ENCODE results near the gene CDC42EP2. TPM values are rescaled to one million over a fixed set of nuclear protein-coding genes. Genes with fewer than 3 reads are reported as not detected.

The CDC42EP2 gene
- total RNA-seq, 4 donors from 2014 or later = 9.1 to 22.7 (median 14.5) TPM

DNA sequence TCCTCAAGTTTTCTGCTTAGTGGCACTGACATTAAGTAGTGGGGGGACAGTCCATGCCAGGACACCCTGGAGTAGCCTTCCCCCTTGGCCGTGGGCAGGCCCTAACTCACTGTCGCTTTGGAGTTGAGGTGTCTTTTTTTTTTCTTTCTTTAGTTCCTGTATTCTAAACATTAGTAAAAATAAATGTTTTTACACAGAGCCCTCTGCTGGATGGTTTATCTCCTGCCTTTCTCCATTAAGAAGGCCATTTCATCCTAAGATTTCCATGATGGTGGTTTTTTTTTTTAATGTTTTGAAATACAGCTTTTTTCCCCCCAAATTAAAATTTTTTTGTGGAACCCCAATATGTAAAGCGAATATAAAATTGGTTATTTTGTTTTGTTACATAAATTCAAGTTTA lies 38.1 kb downstream of the CDC42EP2 start:
- 67 to 80% methylated on average over 3 of the region's 3 CpGs for WGBS, 2 donors (ENCODE audit: low coverage in 1 of 2)
- in situ Hi-C loops (cut with MboI; ENCODE audit: low pct_ligation_motif_present in 1 of 4, low pct_unique_long_range_greater_than_20kb in 1 of 4, low sequenced_read_pairs in 3 of 4) (no loop called here), intact Hi-C loops (cut with DNase I; ENCODE audit: low total_unique reads) (no loop called here)
- H3K4me1 ChIP-seq = peaks cover 11 to 25% (median 23%) of the 10 kb centered on the region in 4 donors
- peaks cover 15% of the 10 kb centered on the region for H3K27me3 ChIP-seq
- peaks cover 0 to 41% (median 19%) of the 10 kb centered on the region in 4 donors for H3K36me3 ChIP-seq
- H3K27ac ChIP-seq = no peak overlapping the region
- TF ChIP-seq POLR2AphosphoS5 (IDR thresholded peaks at IDR 0.05) = no peak
- TF ChIP-seq, protein P1, sequence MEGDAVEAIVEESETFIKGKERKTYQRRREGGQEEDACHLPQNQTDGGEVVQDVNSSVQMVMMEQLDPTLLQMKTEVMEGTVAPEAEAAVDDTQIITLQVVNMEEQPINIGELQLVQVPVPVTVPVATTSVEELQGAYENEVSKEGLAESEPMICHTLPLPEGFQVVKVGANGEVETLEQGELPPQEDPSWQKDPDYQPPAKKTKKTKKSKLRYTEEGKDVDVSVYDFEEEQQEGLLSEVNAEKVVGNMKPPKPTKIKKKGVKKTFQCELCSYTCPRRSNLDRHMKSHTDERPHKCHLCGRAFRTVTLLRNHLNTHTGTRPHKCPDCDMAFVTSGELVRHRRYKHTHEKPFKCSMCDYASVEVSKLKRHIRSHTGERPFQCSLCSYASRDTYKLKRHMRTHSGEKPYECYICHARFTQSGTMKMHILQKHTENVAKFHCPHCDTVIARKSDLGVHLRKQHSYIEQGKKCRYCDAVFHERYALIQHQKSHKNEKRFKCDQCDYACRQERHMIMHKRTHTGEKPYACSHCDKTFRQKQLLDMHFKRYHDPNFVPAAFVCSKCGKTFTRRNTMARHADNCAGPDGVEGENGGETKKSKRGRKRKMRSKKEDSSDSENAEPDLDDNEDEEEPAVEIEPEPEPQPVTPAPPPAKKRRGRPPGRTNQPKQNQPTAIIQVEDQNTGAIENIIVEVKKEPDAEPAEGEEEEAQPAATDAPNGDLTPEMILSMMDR (IDR thresholded peaks at IDR 0.05) = peak in 2 of 5 experiments; percentile 24 to 26
- no peak for DNase-seq
- H3K9me3 ChIP-seq = no peaks in the 10 kb centered on the region
- no peak overlapping the region for H3K4me3 ChIP-seq

GRCh38 chr11:65353376-65353775 lies 38.7 kb downstream of the CDC42EP2 start:
- TF ChIP-seq POLR2AphosphoS5 (IDR thresholded peaks at IDR 0.05) (no peak), EP300 (IDR thresholded peaks at IDR 0.05; ENCODE audit: low read depth) (no peak), POLR2A (IDR thresholded peaks at IDR 0.05) (no peak)
- TF ChIP-seq, protein P1 (IDR thresholded peaks at IDR 0.05) = no peak
- intact Hi-C loops (cut with DNase I; ENCODE audit: low total_unique reads) = no loop called here
- Histone ChIP-seq H3K4me3 (no peak overlapping the region), H3K9me3 (no peaks in the 10 kb centered on the region), H3K27me3 (peaks cover 15% of the 10 kb centered on the region), H3K27ac (peak overlapping the region in 3 of 4 donors; percentile 82 to 86 (median 85)), H3K36me3 (peaks cover 0 to 35% (median 16%) of the 10 kb centered on the region in 4 donors), H3K4me1 (peaks cover 11 to 25% (median 23%) of the 10 kb centered on the region in 4 donors)
- no peak for DNase-seq
- WGBS, 2 donors (ENCODE audit: low coverage in 1 of 2) = 90% methylated on average over 7 of the region's 7 CpGs; no CpG with 5 or more reads in 1 of the 2 donors
- in situ Hi-C loops (cut with MboI; ENCODE audit: low pct_ligation_motif_present in 1 of 4, low pct_unique_long_range_greater_than_20kb in 1 of 4, low sequenced_read_pairs in 3 of 4) = no loop called here

DNA sequence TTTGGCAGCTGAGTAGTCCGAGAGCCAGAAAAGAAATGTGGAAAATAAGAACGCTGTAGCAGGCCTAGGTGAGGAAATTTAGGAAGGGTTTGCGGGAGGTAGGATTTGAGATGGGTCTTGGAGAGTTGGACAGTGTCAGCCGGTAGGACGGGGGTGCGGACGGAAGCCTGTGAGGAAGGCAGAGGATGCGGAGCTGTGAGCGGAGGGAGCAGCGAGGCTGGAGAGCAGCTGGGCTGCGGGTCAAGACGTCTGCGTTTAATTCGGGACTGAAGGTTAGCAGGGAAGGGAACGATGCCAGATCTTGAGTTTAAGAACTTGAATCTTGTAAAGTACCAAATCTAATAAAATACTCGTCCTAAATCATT lies 39.2 kb downstream of the CDC42EP2 start:
- no peak for TF ChIP-seq EP300 (IDR thresholded peaks at IDR 0.05; ENCODE audit: low read depth)
- TF ChIP-seq, protein P1 (IDR thresholded peaks at IDR 0.05) = no peak
- TF ChIP-seq POLR2A (IDR thresholded peaks at IDR 0.05) = no peak
- no peak for TF ChIP-seq POLR2AphosphoS5 (IDR thresholded peaks at IDR 0.05)
- DNase-seq = no peak
- H3K36me3 ChIP-seq = peaks cover 0 to 30% (median 15%) of the 10 kb centered on the region in 4 donors
- peaks cover 11 to 25% (median 23%) of the 10 kb centered on the region in 4 donors for H3K4me1 ChIP-seq
- in situ Hi-C loops (cut with MboI; ENCODE audit: low pct_ligation_motif_present in 1 of 4, low pct_unique_long_range_greater_than_20kb in 1 of 4, low sequenced_read_pairs in 3 of 4) = no loop called here
- peak overlapping the region; percentile 70 to 86 (median 84) for H3K27ac ChIP-seq
- intact Hi-C loops (cut with DNase I; ENCODE audit: low total_unique reads) = no loop called here
- no peaks in the 10 kb centered on the region for H3K9me3 ChIP-seq
- H3K27me3 ChIP-seq = peaks cover 15% of the 10 kb centered on the region
- 17 to 34% methylated on average over 9 to 16 of the region's 16 CpGs for WGBS, 2 donors (ENCODE audit: low coverage in 1 of 2)
- H3K4me3 ChIP-seq = peak overlapping the region; percentile 22 to 88 (median 79)

DNA sequence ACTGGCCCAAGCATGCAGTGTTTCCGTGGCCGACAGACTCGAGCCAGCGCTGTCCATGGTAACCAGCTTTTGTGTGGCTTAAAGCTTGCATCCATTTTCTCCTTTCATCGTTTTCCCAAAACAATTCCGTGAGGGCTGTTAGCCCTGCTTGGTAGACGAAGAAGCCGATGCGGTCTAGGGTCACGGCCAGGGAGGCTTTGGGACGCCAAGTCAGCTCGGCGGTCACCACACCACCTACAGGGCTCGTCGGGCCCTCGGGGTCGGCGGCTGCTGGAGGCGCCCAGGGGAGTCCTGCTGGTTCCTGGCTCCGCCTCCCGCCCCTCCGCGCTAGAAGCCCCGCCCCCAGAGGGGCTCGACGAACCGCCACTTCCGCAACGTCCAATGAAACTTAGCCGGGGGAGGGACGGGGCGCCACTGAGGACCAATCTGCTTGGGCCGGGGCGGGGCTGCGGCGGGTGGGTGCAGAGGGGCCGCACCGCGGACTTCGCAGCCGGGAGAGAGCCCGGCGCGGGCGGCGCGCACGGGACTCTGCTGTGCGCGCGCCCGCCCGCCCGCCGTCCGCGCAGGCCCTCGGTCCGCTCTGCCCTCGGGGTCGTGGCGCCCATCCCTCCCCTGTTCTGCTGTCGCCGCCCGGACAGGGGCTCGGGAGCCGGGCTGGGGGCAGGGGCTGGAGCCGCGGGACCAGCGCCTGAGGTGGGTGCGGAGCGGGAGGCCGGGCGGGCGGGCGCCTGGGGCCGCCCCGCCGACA lies 39.8 kb downstream of the CDC42EP2 start, which contains the start of gene TIGD3:
TSS of gene TIGD3 (plus strand) at position 487 of the 748 bp plus-strand sequence. CDS start 1,058 bp downstream, outside the sequence.
- DNase-seq = peak; percentile 99
- Histone ChIP-seq H3K27ac (peak within 1 kb of the TSS; percentile 70 to 86 (median 84)), H3K9me3 (no peaks in the 10 kb centered on the region), H3K4me3 (peak within 1 kb of the TSS; percentile 61 to 88 (median 79)), H3K36me3 (peaks cover 0 to 25% (median 12%) of the 10 kb centered on the region in 4 donors), H3K27me3 (peaks cover 15% of the 10 kb centered on the region), H3K4me1 (peaks cover 11 to 25% (median 23%) of the 10 kb centered on the region in 4 donors)
- no peak for TF ChIP-seq EP300 (IDR thresholded peaks at IDR 0.05; ENCODE audit: low read depth)
- peak; percentile 20 to 37 (median 32) for TF ChIP-seq POLR2AphosphoS5 (IDR thresholded peaks at IDR 0.05)
- TF ChIP-seq, protein P1 (IDR thresholded peaks at IDR 0.05) = no peak
- TF ChIP-seq POLR2A (IDR thresholded peaks at IDR 0.05) = no peak
- 1 to 2% methylated on average over 5 to 17 of the region's 79 CpGs for WGBS, 2 donors (ENCODE audit: low coverage in 1 of 2)
- in situ Hi-C loops (cut with MboI; ENCODE audit: low pct_ligation_motif_present in 1 of 4, low pct_unique_long_range_greater_than_20kb in 1 of 4, low sequenced_read_pairs in 3 of 4) (no loop called here), intact Hi-C loops (cut with DNase I; ENCODE audit: low total_unique reads) (no loop called here)
